HL-60 (cell line): Measurements from ENCODE around the gene PRKCD.

Experiments used
- GABPA ChIP-seq: IDR thresholded peaks from 2 replicates; pipeline ENCODE4 v1.6.1; 2012; ENCODE audit warnings: low read depth
- TF ChIP-seq, protein P1 (sequence below): IDR thresholded peaks from one replicate; pipeline ENCODE4 v1.5.1; 2011; ENCODE audit warnings: low read length, control low read depth, inconsistent platforms; ENCODE audit not compliant: insufficient read depth

DNA sequence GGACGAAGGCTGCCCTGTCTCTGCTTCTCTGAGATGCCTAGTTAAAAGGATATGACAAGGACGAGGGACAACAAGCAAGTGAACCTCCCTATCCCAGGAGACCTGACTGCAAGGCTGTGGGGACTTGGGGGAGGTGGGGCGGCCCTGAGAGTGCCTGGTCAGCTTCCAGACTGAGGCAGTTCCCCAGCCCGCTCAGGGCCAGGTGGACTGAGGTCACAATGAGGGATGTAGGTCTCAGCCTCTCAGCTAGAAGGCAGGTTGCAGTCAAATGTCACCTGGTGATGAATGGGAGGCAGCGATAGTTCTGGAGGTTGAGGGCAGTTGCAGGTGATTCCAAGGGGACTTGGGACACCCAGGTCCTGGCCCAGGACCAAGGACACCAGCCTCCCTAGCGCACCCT is 64.2 kb downstream of the PRKCD start:
- no peak for TF ChIP-seq GABPA
- TF ChIP-seq, protein P1, sequence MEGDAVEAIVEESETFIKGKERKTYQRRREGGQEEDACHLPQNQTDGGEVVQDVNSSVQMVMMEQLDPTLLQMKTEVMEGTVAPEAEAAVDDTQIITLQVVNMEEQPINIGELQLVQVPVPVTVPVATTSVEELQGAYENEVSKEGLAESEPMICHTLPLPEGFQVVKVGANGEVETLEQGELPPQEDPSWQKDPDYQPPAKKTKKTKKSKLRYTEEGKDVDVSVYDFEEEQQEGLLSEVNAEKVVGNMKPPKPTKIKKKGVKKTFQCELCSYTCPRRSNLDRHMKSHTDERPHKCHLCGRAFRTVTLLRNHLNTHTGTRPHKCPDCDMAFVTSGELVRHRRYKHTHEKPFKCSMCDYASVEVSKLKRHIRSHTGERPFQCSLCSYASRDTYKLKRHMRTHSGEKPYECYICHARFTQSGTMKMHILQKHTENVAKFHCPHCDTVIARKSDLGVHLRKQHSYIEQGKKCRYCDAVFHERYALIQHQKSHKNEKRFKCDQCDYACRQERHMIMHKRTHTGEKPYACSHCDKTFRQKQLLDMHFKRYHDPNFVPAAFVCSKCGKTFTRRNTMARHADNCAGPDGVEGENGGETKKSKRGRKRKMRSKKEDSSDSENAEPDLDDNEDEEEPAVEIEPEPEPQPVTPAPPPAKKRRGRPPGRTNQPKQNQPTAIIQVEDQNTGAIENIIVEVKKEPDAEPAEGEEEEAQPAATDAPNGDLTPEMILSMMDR = no peak
